Islet precursor cell (in vitro differentiated cells): ENCODE data around the gene TNFAIP2.
A peak's percentile ranks its signal among the peaks of the same experiment; 100 is the strongest.
"Not testable (repeated sequence)": the region's sequence is repeated elsewhere in the genome, so short reads cannot be mapped to it uniquely, and the experiment has no call there.

Experiments used
- DNase-seq: peaks from one replicate; pipeline ENCODE4 v3.0.0-alpha.2; 2018

TNFAIP2 gene

DNA sequence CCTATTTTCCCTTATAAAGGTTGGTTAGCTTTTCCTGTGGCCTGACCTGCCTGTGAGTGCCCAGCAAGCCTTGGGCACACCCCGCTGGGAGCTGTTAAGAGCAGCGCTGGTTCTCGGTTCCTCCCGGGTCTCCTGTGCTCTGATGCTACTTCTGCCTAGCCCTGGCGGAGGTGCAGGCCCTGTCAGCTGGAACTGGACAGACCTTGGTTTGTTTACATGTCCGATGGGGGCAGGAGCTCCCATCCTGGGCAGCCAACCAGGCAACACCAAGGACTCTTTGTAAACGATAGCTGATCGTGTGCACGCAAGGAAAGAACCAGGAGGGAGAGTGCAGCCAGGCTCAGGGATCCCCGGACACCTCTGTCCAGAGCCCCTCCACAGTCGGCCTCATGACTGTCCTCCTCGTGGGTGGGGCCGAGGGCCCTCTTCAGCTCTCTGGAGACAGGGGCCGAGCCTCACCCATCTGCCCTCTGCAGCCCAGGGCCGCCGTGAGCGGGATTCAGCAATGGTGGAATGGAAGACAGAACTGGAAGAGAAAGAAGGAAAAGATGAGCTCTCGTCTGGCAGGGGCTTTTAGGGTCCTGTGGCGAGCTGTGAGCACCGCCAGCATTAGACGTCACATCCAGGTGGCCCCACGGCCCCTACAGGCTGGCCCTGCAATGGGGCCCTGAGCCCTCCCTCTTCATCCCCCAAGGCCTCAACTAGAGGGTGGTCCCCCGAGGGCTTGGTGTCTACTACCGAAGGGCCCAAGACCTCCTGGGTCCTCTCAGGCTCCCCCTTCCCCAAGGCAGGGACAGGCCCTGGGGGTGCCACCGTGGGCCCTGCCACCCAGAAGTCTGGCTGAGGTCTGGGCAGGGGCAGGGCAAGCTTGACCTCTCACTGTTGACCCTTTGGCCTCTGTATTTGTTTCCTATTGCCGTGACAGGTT, 12.3 kb downstream of the TNFAIP2 start:
- no peak for DNase-seq

- peak; percentile 92 for DNase-seq
Measured at GRCh38 chr14:103136388-103137271, 13.4 kb downstream of the TNFAIP2 start.

GRCh38 chr14:103137689-103138300, 14.5 kb downstream of the TNFAIP2 start:
- DNase-seq = no peak

DNA sequence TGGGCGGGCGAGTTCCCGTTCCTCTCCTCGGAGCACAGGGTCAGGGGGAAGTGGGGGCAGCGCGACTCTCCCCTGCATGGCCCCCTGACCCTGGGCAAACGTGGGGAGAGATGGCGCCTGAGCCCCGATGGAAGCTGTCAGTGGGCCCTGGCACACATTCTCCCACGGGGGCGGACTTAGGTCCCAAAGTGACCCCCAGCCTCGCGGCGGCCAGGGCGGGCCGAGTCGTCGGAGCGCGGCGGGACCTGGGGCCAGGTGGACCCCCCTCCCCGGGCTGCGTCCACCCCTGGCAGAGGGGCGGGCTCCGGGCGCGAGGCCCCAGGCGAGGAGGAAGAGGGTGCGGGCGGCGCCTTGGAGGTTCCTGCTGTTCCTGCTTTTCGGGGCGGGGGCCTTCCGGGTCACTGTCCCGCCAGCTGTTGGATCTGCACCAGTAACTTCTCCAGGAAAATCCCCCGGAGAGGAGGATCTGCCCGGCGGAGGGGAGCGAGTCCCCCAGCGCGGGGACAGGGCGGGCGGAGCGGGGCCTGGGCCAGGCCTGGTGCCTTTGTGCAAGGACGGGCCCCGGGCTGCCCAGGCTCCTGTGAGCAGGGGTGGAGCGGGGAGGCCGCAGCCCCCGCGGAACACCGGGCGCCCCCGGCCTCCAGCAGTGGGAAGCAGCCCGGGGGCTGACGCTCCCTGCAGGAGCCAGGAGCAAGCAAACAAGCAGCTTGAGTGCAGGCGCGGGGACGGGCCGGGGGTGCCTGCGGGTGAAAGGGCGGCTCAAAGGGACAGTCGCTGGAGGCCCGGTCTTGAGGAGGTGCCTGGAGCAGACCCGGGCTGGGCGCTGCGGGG, 15.3 kb downstream of the TNFAIP2 start:
- peak; percentile 88 for DNase-seq

DNA sequence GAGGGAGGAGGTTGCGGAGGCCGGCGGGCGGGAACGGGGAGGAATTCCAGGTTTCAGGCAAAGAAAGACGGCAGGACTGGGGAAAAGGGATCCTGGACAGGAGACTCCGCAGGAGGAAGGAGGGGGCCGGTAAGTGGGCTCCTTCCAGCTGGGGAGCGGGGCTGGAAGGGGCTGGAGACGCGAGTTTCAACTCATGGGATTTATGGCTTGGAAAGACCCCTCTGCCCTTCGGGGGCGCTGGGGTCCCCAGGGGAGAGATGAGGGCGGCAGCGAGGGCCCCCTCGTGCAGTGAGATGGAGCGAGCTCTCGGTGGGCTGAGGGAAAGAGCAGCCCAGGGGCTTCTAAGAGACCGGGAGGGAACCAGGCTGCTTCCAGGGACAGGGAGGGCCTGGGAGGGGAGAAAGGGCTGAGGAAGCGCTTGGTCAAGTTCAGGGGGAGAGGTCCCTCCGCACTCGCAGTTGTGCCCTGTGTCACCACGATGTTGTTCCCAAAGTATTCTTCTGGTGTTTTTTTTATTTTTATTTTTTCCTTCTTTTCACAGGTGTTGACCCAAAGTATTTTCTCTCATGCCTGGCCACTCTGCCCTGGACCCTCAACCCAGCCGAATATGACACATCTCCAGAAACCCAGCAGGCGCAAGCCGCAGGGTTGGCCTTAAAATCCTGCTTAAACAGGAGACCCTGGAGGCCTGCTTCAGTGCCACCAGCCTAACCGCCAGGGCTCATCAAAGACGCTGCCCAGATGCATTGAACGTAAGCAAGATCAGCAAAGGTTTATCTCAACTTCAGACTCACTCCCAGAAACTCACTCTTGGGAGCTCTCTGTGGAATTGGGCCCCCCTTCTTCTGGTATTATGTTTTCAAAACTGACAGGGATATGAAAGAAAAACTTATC, 16.1 kb downstream of the TNFAIP2 start:
- no peak for DNase-seq

GRCh38 chr14:103140316-103141109, 17.3 kb downstream of the TNFAIP2 start:
- DNase-seq = no peak

DNA sequence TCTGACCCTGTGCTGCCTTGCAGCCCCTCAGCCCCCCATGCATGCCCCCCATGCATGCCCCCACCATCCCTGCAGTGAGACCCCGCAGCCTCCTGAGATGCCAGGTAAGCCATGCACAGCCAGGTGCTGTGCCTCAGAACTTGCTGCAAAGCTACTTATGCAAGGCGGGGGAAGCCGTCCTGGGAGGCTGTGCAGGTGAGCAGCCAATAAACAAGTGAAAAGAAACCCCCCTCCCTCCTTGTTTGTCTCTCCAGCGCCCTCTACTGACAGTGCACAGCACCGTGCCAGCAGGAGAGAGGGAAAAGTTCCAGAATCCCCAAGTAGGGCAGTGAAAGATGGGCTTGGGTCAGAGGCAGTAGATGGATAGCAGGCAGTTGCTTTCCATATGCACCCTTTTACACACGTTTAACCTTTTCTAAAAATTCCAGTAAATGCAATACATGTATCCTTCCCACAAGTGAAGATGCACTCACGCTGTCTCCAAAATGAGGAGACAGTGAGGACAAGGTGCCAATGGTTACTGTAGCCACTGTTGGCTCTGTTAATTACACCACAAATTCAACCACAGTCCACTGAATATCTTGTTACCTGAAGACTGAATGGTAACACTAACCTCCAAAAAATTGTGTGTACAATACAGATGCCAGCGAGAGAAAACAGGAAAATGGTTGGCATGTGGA, 18.0 kb downstream of the TNFAIP2 start:
- no peak for DNase-seq

- no peak for DNase-seq
Measured at GRCh38 chr14:103142026-103142425, 18.8 kb downstream of the TNFAIP2 start.

DNA sequence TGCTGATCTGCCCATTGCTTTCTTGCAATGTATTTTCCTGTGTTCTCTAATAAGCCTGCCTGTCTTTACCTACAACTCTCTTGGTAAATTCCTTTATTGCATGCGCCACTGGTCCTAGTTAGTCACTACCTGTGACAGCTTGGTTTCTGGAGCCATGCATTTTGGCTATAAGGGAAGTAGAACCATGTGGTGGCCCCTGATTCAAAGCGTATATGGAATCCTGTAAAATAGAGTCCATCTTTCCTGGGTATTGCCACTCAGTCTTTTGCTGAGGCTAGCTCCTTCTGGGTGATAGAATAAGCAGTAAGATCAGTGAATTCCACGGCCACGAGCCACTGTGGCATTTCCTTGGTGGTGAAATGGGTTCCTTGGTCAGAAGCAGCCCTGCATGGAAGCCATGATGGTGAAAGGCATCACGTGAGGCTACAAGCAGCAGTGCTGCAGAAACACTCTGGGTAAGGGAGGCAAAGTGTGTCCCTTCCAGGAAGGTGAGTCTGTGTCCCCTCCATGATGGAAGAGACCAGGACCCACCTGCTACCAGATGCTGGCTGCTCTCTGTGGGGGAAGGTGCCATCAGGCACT, 19.6 kb downstream of the TNFAIP2 start:
- no peak for DNase-seq

GRCh38 chr14:103143506-103143905, 20.2 kb downstream of the TNFAIP2 start:
- DNase-seq = no peak

GRCh38 chr14:103144085-103144484, 20.8 kb downstream of the TNFAIP2 start:
- DNase-seq = no peak

GRCh38 chr14:103146141-103146709, 23.0 kb downstream of the TNFAIP2 start:
- DNase-seq = no peak

GRCh38 chr14:103149351-103150237, 26.3 kb downstream of the TNFAIP2 start:
- peak; percentile 40 for DNase-seq

- DNase-seq = peak; percentile 50
Measured at GRCh38 chr14:103151270-103151945, 28.1 kb downstream of the TNFAIP2 start.

DNA sequence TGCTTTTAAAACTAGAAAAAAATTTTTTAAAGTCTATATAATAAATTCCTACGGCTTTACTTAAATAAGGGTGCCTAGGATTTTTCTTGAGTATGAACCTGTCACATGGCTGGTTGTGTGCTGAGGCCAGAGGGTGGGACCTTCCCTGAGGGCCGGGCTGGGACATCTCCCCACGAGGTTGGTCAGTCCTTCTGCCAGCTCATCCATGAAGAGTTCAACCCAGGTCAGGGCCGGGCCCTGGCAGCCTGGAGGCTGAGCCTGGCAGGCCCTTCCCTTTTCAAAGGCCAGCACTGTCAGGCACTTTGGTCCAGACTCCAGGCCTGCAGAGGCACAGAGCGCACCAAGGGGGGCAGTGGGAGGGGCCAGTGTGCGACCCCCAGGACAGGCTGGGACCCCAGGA, 31.7 kb downstream of the TNFAIP2 start:
- DNase-seq = peak; percentile 64

GRCh38 chr14:103155416-103155815, 32.2 kb downstream of the TNFAIP2 start:
- DNase-seq = not testable (repeated sequence)

GRCh38 chr14:103155826-103156394, 32.6 kb downstream of the TNFAIP2 start:
- DNase-seq = no peak
